HL-60 (cell line): ENCODE results near the gene GMNN.

ENCODE experiments used
- DNase-seq, 2 experiments: peaks; one replicate each; pipeline ENCODE4 v3.0.0-alpha.2; 2010 to 2020; ENCODE audit warnings: low read depth in 1 of 2, low spot score in 1 of 2
- H3K27ac ChIP-seq: fragments of 250-450 bp; sonication (Bioruptor Pico); replicated peaks from 2 replicates; pipeline ENCODE4 v1.5.1; 2020; ENCODE audit warnings: mild to moderate bottlenecking, moderate library complexity
- H3K27me3 ChIP-seq: fragments of 250-450 bp; sonication (Bioruptor Pico); 2 replicates; pipeline ENCODE4 v1.5.1; 2021; ENCODE audit warnings: mild to moderate bottlenecking, moderate library complexity; ENCODE audit not compliant: insufficient read depth, poor library complexity, severe bottlenecking
- H3K4me3 ChIP-seq: replicated peaks from 2 replicates; pipeline ENCODE4 v1.5.1; 2011; ENCODE audit warnings: mild to moderate bottlenecking, control low read depth, low read length; ENCODE audit not compliant: insufficient read depth
- CTCF ChIP-seq: IDR thresholded peaks from one replicate; pipeline ENCODE4 v1.5.1; 2011; ENCODE audit warnings: low read length, control low read depth, inconsistent platforms; ENCODE audit not compliant: insufficient read depth
- GABPA ChIP-seq: IDR thresholded peaks from 2 replicates; pipeline ENCODE4 v1.6.1; 2012; ENCODE audit warnings: low read depth
- POLR2AphosphoS5 ChIP-seq: IDR thresholded peaks from 2 replicates; pipeline ENCODE4 v1.6.1; 2012; ENCODE audit warnings: low read depth
- SPI1 ChIP-seq: IDR thresholded peaks from 2 replicates; pipeline ENCODE4 v1.6.1; 2012; ENCODE audit warnings: low read depth, mild to moderate bottlenecking, borderline replicate concordance
- TF ChIP-seq, protein P1 (sequence below): IDR thresholded peaks from 2 replicates; pipeline ENCODE4 v1.6.1; 2012; ENCODE audit warnings: low read depth; ENCODE audit not compliant: insufficient replicate concordance

The GMNN gene

GRCh38 chr6:24778121-24778520 is 3.4 kb downstream of the GMNN start:
- H3K27ac ChIP-seq = no peak overlapping the region
- no peaks in the 10 kb centered on the region for H3K27me3 ChIP-seq
- TF ChIP-seq POLR2AphosphoS5 = no peak
- no peak for TF ChIP-seq SPI1
- TF ChIP-seq GABPA = no peak
- TF ChIP-seq, protein P1, sequence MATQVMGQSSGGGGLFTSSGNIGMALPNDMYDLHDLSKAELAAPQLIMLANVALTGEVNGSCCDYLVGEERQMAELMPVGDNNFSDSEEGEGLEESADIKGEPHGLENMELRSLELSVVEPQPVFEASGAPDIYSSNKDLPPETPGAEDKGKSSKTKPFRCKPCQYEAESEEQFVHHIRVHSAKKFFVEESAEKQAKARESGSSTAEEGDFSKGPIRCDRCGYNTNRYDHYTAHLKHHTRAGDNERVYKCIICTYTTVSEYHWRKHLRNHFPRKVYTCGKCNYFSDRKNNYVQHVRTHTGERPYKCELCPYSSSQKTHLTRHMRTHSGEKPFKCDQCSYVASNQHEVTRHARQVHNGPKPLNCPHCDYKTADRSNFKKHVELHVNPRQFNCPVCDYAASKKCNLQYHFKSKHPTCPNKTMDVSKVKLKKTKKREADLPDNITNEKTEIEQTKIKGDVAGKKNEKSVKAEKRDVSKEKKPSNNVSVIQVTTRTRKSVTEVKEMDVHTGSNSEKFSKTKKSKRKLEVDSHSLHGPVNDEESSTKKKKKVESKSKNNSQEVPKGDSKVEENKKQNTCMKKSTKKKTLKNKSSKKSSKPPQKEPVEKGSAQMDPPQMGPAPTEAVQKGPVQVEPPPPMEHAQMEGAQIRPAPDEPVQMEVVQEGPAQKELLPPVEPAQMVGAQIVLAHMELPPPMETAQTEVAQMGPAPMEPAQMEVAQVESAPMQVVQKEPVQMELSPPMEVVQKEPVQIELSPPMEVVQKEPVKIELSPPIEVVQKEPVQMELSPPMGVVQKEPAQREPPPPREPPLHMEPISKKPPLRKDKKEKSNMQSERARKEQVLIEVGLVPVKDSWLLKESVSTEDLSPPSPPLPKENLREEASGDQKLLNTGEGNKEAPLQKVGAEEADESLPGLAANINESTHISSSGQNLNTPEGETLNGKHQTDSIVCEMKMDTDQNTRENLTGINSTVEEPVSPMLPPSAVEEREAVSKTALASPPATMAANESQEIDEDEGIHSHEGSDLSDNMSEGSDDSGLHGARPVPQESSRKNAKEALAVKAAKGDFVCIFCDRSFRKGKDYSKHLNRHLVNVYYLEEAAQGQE = no peak
- TF ChIP-seq CTCF = no peak
- DNase-seq = no peak
- H3K4me3 ChIP-seq = no peak overlapping the region

DNA sequence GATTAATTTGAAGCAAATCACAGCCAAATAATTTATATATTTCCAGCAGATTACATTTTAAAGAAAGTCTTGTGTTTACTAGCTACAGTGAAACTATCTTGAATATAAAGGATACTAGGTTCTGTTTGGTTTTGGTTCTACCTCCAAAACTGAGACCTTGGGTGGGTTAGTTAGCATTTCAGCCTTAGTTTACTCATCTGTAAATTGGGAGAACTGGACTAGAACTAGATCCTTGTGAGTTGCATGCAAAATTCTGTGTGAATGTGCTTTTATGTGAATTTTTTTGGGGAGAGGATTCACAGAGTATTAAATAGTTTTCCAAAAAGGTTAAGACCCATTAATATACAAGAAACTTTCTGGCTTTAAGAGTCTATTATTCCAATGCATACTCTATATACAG is 4.1 kb downstream of the GMNN start:
- TF ChIP-seq GABPA (no peak), POLR2AphosphoS5 (no peak), SPI1 (no peak), CTCF (no peak)
- TF ChIP-seq, protein P1 = no peak
- Histone ChIP-seq H3K4me3 (no peak overlapping the region), H3K27me3 (no peaks in the 10 kb centered on the region), H3K27ac (no peak overlapping the region)
- DNase-seq = no peak

DNA sequence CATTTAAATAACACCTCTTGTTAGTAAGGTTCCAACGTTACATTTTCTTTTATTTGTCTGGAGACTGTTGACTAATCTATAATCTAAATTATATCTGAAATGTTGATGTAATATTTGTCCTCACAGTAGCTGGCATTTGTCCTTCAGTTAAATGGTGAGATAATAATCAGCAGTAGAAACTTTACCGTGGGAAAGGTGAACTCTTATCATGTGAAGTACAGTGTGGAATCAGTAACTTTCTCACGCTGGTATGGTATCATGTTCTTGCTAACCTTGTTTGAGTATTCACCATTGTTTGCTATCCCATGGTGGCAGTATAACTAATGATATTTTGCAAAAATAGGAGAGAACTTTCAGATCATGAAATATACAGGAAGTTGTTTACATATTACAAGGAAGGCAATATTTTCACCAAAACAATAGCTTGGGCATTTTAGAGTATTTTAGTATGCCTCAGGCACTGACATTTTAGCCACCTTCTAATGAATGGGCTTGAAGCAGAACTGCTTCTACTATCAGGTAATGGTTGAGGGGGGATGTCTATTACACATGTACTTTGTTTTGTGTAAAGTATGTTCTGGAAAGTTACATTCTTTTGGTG is 4.8 kb downstream of the GMNN start:
- Histone ChIP-seq H3K4me3 (no peak overlapping the region), H3K27me3 (no peaks in the 10 kb centered on the region), H3K27ac (no peak overlapping the region)
- DNase-seq = no peak
- no peak for TF ChIP-seq POLR2AphosphoS5
- no peak for TF ChIP-seq GABPA
- no peak for TF ChIP-seq CTCF
- TF ChIP-seq SPI1 = no peak
- TF ChIP-seq, protein P1 = no peak
